Suprapubic skin (tissue), 4 donors: ENCODE measurements around the gene AUTS2.

Source experiments
- EP300 ChIP-seq: sonication (generic); formaldehyde crosslinking; IDR thresholded peaks from one replicate; pipeline ENCODE4 v1.6.1; 2017; ENCODE audit warnings: antibody characterized with exemption
- POLR2A ChIP-seq, 2 donors: fragments of 450-650 bp; IDR thresholded peaks; one replicate each; pipeline ENCODE4 v1.6.1; 2017; ENCODE audit warnings: antibody characterized with exemption in 2 of 2, mild to moderate bottlenecking in 2 of 2, moderate library complexity in 2 of 2
- POLR2AphosphoS5 ChIP-seq, 3 donors: sonication (generic); formaldehyde crosslinking; IDR thresholded peaks; one replicate each; pipeline ENCODE4 v1.6.1; 2017; ENCODE audit warnings: antibody characterized with exemption in 3 of 3
- TF ChIP-seq, protein P1 (sequence below), 2 donors: fragments of 200-600 bp in 1 of 2; fragments of 450-650 bp in 1 of 2; sonication (generic) in 1 of 2; IDR thresholded peaks; one replicate each; pipeline ENCODE4 v1.5.1; 2016 to 2019; ENCODE audit warnings: antibody characterized with exemption in 2 of 2, mild to moderate bottlenecking in 1 of 2, moderate library complexity in 1 of 2

DNA sequence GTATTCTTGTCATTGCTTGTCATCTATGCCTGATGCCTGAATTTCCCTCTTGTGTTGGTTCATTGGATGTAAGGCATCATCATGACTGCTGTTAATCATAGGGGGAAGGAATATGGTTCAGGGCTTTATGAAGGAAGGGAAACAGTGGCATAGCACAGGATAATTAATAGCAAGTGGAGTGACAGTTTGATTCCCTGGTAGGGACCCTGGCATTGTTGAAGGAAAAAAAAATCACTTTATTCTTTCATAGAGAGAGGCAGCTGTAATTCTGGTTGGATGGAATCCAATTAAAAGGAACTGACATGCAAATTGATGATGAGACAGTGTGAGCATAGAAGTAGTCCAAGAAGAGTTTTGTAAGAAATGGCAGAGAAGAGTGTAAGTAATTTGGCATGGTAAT, 121.4 kb downstream of the AUTS2 start:
- TF ChIP-seq EP300 (no peak), POLR2A (IDR thresholded peaks at IDR 0.05) (no peak), POLR2AphosphoS5 (IDR thresholded peaks at IDR 0.05) (no peak)
- TF ChIP-seq, protein P1, sequence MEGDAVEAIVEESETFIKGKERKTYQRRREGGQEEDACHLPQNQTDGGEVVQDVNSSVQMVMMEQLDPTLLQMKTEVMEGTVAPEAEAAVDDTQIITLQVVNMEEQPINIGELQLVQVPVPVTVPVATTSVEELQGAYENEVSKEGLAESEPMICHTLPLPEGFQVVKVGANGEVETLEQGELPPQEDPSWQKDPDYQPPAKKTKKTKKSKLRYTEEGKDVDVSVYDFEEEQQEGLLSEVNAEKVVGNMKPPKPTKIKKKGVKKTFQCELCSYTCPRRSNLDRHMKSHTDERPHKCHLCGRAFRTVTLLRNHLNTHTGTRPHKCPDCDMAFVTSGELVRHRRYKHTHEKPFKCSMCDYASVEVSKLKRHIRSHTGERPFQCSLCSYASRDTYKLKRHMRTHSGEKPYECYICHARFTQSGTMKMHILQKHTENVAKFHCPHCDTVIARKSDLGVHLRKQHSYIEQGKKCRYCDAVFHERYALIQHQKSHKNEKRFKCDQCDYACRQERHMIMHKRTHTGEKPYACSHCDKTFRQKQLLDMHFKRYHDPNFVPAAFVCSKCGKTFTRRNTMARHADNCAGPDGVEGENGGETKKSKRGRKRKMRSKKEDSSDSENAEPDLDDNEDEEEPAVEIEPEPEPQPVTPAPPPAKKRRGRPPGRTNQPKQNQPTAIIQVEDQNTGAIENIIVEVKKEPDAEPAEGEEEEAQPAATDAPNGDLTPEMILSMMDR (IDR thresholded peaks at IDR 0.05), result no peak
